Activated naive CD4-positive, alpha-beta T cell treated with anti-CD3 and anti-CD28 coated beads, Interleukin-2, amount 50 U/mL, for 16 hours (primary cell): ENCODE measurements around the gene TMEM138.

ENCODE experiments used
- DNase-seq: peaks from one replicate; pipeline ENCODE4 v3.0.0-alpha.2; 2020

Gene TMEM138

GRCh38 chr11:61361741-61362541 lies at the start of gene TMEM138, which contains the start of gene CYB561A3:
Gene TMEM138 (plus strand): TSS chr11:61362374. CDS start chr11:61364391, 2,017 bp downstream.
Gene CYB561A3 (minus strand): TSS chr11:61361882. CDS start chr11:61356713, 5,169 bp downstream.
- peak; percentile 90 for DNase-seq

DNA sequence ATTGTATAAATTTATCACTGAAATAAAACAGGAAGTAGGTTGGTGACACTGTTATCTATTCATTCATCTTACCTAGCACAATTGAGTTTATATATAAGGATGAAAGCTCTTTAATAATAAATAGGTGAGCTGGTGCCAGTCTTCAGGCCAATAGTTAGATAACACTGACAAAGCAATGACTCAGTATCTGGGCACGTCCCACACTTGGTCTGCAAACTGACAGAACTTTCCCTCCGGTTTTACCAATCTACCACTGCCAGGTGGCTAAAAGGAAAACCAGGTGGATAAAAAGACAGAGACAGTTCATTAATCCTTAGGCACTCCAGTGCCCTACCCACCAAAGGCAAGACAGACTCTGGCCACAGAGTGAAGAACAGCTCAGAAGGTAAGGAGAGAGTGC lies 46.9 kb upstream of the TMEM138 start:
- no peak for DNase-seq

DNA sequence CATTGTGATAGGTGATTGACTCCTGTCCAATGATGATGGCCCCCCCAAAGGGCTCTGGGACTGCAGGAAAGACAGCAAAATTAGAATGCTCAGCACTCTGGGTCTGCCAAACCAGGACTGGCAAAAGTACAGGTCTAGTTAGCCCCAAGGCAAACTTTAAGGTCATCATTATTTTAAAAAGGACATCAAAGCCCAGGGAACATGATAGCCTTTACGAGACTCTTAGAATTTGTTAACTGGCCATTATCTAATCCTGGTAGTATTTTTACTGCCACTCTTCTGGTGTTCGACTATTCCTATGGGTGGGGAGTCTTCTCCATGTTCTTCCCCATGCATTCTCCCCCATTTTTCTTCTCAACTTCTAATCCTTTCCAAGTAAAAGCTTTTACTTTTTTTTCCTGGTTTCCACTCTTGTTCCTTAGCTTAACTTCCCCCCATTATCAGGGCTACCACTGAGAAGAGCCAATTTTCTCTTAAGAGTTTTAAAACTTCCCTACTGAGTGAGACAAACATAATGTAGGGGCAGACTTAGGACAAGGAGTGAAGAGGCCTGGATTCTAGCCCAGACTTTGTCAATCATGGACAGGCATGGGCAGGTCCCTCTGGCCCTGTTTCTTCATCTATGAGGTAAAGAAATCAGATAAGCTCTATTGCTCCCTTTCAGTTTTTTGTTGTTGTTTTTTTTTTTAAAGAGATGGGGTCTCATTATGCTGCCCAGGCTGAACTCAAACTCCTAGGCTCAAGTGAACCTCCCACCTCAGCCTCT lies 36.3 kb upstream of the TMEM138 start:
- DNase-seq = no peak

DNA sequence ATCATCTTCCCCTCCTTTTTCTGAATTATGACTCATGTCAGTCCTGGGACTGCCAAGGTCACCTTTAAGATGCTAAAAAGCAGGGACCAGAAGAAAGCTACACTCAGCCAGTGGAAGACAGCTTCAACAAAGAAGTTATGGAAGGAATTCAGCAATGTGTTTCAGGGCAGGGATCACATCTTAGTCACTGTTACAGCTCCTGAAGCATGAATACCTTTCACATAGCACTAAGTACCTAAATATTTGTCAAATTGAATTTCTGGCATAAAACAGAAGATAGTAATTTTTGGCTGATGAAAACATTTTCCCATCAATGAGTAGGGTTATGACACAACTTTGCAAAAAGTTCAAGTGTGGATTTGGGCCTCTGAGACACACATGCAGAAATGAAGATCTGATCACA lies 34.5 kb upstream of the TMEM138 start:
- DNase-seq = no peak

DNA sequence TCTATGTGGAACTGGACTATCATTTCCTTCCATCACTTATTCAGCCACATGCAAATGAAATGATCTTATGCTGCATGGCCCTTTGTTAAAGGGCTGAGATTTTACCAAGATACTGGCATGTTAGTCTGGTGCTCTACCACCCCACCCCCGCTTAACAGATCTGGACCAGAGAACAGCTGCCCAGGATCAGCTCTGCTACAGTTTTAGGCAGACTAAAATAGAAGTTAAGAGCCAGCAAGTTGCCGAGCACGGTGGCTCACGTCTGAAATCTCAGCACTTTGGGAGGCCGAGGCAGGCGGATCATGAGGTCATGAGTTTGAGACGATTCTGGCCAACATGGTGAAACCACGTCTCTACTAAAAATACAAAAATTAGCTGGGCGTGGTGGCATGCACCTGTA lies 33.8 kb upstream of the TMEM138 start:
- DNase-seq = no peak

- no peak for DNase-seq
Measured at GRCh38 chr11:61329871-61330270, 32.3 kb upstream of the TMEM138 start.

DNA sequence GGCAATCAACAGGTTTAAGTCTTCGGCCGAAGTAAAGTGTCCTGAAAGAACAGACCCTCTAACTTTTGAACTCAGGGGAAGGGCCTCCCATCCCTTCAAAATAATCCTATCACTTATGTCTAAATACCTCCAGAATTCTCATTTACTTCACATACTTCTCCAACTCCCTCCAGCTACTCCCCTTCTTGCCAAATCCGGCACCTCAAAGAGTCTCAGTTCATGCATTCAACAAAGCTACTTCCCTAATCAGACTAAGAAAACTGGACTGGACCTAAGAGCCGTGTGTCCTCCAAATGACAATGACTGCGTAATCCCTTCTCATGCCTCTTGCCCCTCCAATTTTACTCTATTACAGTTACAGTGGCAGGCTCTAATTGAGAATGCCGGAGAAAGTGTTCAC lies 30.5 kb upstream of the TMEM138 start:
- no peak for DNase-seq

- no peak for DNase-seq
Measured at GRCh38 chr11:61332281-61332796, 29.8 kb upstream of the TMEM138 start.

GRCh38 chr11:61332797-61333549 lies 29.2 kb upstream of the TMEM138 start, which contains the start of the genes DDB1 and TKFC:
Gene DDB1 (minus strand): TSS chr11:61333105. CDS start chr11:61332968, 137 bp downstream.
Gene TKFC (plus strand): TSS chr11:61333228. CDS start chr11:61334729, 1,501 bp downstream.
- DNase-seq = peak; percentile 98

DNA sequence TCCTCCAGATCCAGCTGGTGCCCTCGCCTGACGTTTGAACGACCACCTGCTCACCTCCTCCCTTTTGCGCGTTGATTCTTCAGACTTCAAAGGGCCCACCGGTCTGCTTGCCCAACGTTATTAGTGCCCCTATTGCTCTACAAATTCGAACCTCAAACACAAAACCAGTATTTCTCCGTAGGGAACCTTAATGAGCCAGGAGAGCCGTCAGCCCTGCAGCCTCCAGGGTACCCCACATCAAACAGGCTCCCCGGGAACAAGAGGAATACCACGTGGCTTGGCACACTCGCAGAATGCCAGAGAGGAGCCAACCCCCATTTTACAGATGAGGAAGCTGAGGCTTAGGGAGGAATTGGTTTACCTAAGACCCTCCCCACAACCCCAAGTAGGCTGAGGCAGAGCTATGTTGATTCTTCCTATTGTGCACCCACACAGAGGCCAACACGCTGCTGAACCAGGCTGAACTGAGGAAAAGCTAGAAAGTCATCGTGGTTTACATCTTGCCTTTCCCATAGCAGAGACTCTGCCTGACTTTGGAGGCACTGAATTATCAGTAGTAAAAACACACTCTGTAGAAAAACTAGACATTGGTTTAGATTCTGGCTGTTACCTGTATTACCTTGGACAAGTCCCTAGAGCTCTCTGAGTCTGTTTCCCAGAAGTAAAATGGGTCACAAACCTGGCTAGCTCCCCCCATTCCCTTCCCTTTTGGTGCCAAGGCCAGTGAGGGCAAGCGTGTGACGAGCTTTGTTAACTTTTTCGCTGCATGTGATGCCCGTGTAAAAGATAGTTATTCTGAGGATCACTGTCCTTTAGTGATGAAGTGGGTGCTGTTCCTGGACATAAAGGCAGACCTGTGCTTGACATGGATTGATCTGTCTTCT lies 28.4 kb upstream of the TMEM138 start:
- DNase-seq = no peak

- no peak for DNase-seq
Measured at GRCh38 chr11:61334434-61335354, 27.5 kb upstream of the TMEM138 start.

DNA sequence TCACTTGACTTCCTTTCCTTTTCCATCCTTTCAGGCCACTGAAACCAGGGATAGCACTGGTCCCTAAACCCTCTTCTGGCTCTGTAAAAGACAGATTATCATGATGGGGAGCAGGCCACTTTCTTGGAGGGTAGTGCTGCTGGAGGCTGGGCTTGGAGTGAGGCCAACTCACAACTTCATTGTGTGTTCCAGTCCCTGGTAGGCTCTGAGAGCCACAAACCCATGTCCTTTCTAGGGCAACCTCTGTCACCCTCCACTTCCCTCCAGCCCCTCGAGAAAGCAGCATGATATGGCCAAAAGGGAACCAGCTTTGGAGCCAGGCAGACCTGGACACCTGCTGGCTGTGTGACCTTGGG lies 26.8 kb upstream of the TMEM138 start:
- DNase-seq = no peak

GRCh38 chr11:61336171-61336935 lies 25.8 kb upstream of the TMEM138 start:
- DNase-seq = peak; percentile 83

- DNase-seq = no peak
Measured at GRCh38 chr11:61337706-61338470, 24.3 kb upstream of the TMEM138 start.

GRCh38 chr11:61338783-61339489 lies 23.2 kb upstream of the TMEM138 start:
- no peak for DNase-seq

DNA sequence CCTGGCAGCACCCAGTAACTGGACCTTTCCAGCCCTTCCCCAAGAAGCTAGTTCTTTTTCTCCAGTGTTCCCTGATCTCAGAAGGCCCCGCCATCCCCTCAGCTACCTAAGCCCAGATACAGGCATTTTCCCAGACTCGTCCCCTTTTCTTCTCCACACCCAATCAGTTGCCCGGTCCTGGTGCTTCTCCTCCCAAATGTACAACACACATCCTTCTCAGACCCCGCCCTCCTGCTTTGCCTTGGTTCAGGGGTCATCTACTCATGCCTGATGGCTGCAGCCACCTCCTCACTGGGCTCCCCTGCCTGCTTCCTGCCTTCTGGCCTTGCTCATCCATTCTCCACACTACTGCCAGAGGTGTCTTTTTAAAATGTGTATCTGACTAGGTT lies 22.7 kb upstream of the TMEM138 start:
- no peak for DNase-seq

DNA sequence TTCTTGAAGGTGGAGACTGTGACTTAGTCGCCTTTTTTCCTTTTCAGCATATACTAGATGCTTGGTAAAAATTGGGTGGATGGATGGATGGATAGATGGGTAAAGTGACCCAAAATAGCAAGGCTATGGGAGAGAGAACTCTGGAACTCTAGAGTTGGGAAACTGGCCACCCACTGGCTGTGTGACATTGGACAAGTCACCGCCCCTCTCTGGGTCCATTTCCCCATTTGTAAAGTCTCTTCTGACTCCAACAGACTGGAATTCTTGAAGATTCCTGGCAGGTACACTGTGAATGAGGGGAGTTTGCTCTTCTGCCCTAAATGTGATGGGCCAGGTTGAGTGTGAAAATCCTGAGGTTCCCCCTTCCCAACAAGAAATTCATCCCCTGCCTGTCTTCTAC lies 21.2 kb upstream of the TMEM138 start:
- no peak for DNase-seq

GRCh38 chr11:61341706-61342105 lies 20.5 kb upstream of the TMEM138 start:
- no peak for DNase-seq
